ENCODE data around the gene KCNJ1. TPM values are rescaled to one million over a fixed set of nuclear protein-coding genes. Genes with fewer than 3 reads are reported as not detected.

The KCNJ1 gene
- total and polyA plus RNA-seq, 2 of the 8 experiments (the other 6 are each of a cell fraction or from before 2014, with no cell fraction given) = 0.17 to 0.23 TPM

- no peak overlapping the region for H4K91ac ChIP-seq (replicated peaks; ENCODE audit: insufficient read length, low read length)
- no peak overlapping the region for H3K18ac ChIP-seq (ENCODE audit: extremely low read depth, low read length)
- H3K36me3 ChIP-seq (ENCODE audit: control insufficient read depth in 2 of 4, insufficient read depth in 4 of 4, low read length in 3 of 4) = no peaks in the 10 kb centered on the region
- no peak overlapping the region for H3K23ac ChIP-seq (ENCODE audit: insufficient read length)
- H2BK120ac ChIP-seq (replicated peaks; ENCODE audit: low read depth, low read length) = no peak overlapping the region
- DNase-seq (ENCODE audit: low read depth in 1 of 2, low spot score in 2 of 2) = no peak
- H3K56ac ChIP-seq (replicated peaks; ENCODE audit: insufficient read length, low read depth, low read length) = no peak overlapping the region
- H3K9ac ChIP-seq (replicated peaks in 1 of 4; ENCODE audit: extremely low read depth in 1 of 4, low read depth in 3 of 4, low read length in 3 of 4) = no peak overlapping the region
- H2AFZ ChIP-seq (ENCODE audit: low read length) = no peak overlapping the region
- no peak overlapping the region for H3K27ac ChIP-seq (ENCODE audit: low read depth, low read length)
- WGBS, 2 experiments (ENCODE audit: extremely low coverage in 1 of 2, insufficient coverage in 1 of 2, insufficient read length in 1 of 2, insufficient replicate concordance in 2 of 2, low coverage in 1 of 2, low lambda C conversion rate in 2 of 2, missing lambda C conversion rate in 1 of 2) = 70% methylated on average over 2 of the region's 2 CpGs; no CpG with 5 or more reads in 1 of the 2 experiments
- no peaks in the 10 kb centered on the region for H3K9me3 ChIP-seq (ENCODE audit: insufficient read depth in 2 of 2, low read depth in 1 of 2, low read length in 1 of 2)
- peaks cover 2 to 6% of the 10 kb centered on the region in 2 experiments for H4K20me1 ChIP-seq (replicated peaks in 1 of 2; ENCODE audit: control insufficient read depth in 1 of 2, insufficient read depth in 2 of 2, low read length in 2 of 2)
- H3K4me2 ChIP-seq (ENCODE audit: insufficient read depth in 1 of 2, low read depth in 2 of 2, low read length in 2 of 2) = no peak overlapping the region
- no peak overlapping the region for H2BK15ac ChIP-seq (ENCODE audit: low read length)
- no peak overlapping the region for H4K5ac ChIP-seq (ENCODE audit: insufficient read length, low read depth, low read length)
- no peak overlapping the region for H3K4ac ChIP-seq (replicated peaks; ENCODE audit: insufficient read length, low read depth, low read length)
- no peak for FAIRE-seq
- no peaks in the 10 kb centered on the region for H3K79me1 ChIP-seq (ENCODE audit: low read depth, low read length)
- H3K14ac ChIP-seq (ENCODE audit: insufficient read length) = no peak overlapping the region
- H3K79me2 ChIP-seq (ENCODE audit: control insufficient read depth in 1 of 2, insufficient read depth in 2 of 2, low read length in 2 of 2) = no peaks in the 10 kb centered on the region
- no peaks in the 10 kb centered on the region; the same call in 1 of the 2 replicates for H3K23me2 ChIP-seq (ENCODE audit: low read depth, low read length)
- no peak overlapping the region for H2AK5ac ChIP-seq (ENCODE audit: low read depth, low read length)
- H2BK12ac ChIP-seq (ENCODE audit: low read depth, low read length) = no peak overlapping the region
- ChIA-PET CTCF (ENCODE audit: partially characterized antibody) (no interaction called here), POLR2A (ENCODE audit: partially characterized antibody) (no interaction called here)
- H2BK5ac ChIP-seq (ENCODE audit: low read depth, low read length) = no peak overlapping the region
- peaks cover 4 to 9% (median 7%) of the 10 kb centered on the region in 4 experiments for H3K4me1 ChIP-seq (replicated peaks in 1 of 4; ENCODE audit: control insufficient read depth in 3 of 4, insufficient read depth in 4 of 4, low read length in 3 of 4)
- no peak overlapping the region for H2BK20ac ChIP-seq (ENCODE audit: low read length)
- H4K8ac ChIP-seq (ENCODE audit: extremely low read depth, insufficient read depth, low read length) = no peak overlapping the region
- peaks cover 22 to 71% (median 63%) of the 10 kb centered on the region in 4 experiments for H3K27me3 ChIP-seq (replicated peaks in 1 of 4; ENCODE audit: control insufficient read depth in 3 of 4, extremely low read depth in 1 of 4, insufficient read depth in 3 of 4, low read length in 3 of 4)
- H3K4me3 ChIP-seq (ENCODE audit: extremely low read depth in 1 of 4, insufficient read depth in 2 of 4, low read depth in 3 of 4, low read length in 4 of 4) = no peak overlapping the region
- TF ChIP-seq CTCF (IDR thresholded peaks at IDR 0.05; ENCODE audit: control extremely low read depth in 1 of 3, insufficient read depth in 1 of 3, low read depth in 1 of 3, low read length in 3 of 3) = no peak
- TF ChIP-seq SP4 (IDR thresholded peaks at IDR 0.05; ENCODE audit: low read length) = no peak
- no peak for TF ChIP-seq BRCA1 (IDR thresholded peaks at IDR 0.05; ENCODE audit: low read depth, low read length)
- TF ChIP-seq SIN3A (conservative IDR thresholded peaks at IDR 0.05 in 1 of 2, IDR thresholded peaks at IDR 0.05 in 1 of 2; ENCODE audit: low read depth in 1 of 2, low read length in 2 of 2) = no peak
- TF ChIP-seq ATF2 (IDR thresholded peaks at IDR 0.05; ENCODE audit: low read length) = no peak
- TF ChIP-seq SIX5 (IDR thresholded peaks at IDR 0.05; ENCODE audit: low read depth, low read length) = no peak
- no peak for TF ChIP-seq CTBP2 (IDR thresholded peaks at IDR 0.05; ENCODE audit: borderline replicate concordance, insufficient read depth, insufficient read length, low read length)
- TF ChIP-seq CREB1 (IDR thresholded peaks at IDR 0.05) = no peak
- no peak for TF ChIP-seq ATF3 (IDR thresholded peaks at IDR 0.05; ENCODE audit: insufficient read depth, low read depth, low read length)
- no peak for TF ChIP-seq POU5F1 (IDR thresholded peaks at IDR 0.05; ENCODE audit: low read depth, low read length)
These were observed 29.3 kb upstream of the KCNJ1 start for GRCh38 chr11:128896356-128896755.

All from H1 (cell line).